NCI-H1048 (cell line): ENCODE results near the gene ARHGAP42.
"Not testable (repeated sequence)": the region's sequence is repeated elsewhere in the genome, so short reads cannot be mapped to it uniquely, and the experiment has no call there.

Experiments used
- DNase-seq: peaks from one replicate; lab custom pipeline; 2025; lab: John Stamatoyannopoulos, UW

Gene ARHGAP42

DNA sequence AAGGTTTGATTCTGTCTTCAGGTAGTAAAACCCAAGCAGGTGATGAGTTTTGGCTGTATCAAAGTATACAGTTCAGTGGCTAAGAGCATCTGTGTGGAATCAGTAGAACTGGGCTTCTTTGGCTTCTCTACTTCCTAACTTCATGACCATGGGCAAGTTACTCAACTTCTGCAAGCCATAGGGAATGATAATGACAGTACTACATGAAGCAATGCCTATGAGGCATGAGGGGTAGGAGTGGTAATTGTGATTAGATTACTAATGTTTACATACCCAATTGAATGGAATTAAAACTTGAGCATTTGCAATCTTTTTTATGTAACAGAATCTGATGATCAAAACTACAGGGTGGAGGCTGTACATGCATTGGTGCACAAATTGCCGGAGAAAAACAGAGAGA, 278.3 kb downstream of the ARHGAP42 start:
- no peak for DNase-seq

GRCh38 chr11:100966366-100966765, 279.3 kb downstream of the ARHGAP42 start:
- no peak for DNase-seq

DNA sequence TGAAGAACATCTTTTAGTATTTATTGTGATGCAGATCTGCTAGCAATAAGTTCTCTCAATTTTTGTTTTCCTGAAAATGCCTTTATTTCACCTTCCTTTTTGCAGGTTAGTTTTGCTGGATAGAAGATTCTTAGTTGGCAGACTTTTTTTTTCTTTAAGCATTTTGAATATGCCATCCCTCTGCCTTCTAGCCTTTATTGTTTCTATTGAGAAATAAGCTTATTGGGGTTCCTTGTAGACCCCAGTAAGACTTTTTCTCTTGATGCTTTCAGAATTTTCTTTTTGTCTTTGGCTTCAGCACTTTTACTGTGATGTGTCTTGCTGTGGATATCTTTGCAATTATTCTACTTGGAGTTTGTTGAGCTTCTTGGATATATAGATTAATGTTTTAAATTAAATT, 281.9 kb downstream of the ARHGAP42 start:
- no peak for DNase-seq

GRCh38 chr11:100970283-100971164, 283.4 kb downstream of the ARHGAP42 start:
- DNase-seq, result no peak

DNA sequence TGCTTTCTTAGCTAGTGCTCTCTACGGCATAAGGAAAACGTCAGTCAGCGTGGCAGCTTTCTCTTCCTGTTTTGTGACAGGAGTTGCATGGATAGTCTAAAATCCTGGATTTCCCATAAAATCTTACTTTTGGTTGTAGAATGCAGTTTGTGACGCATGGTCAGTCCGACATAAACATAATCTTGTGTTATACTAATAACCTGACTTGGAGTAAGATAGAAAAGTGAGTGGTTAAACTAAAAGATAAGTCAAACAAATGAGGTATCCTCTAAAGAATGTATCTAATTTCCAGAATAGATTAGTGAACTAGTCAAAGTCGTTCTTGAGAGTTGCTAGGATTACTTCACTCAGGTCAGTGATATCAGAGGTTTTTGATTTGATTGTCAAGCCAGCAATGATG, 285.0 kb downstream of the ARHGAP42 start:
- DNase-seq, result no peak

GRCh38 chr11:100978442-100978841, 291.4 kb downstream of the ARHGAP42 start:
- DNase-seq, result no peak

GRCh38 chr11:100978939-100979338, 291.9 kb downstream of the ARHGAP42 start:
- DNase-seq, result no peak

DNA sequence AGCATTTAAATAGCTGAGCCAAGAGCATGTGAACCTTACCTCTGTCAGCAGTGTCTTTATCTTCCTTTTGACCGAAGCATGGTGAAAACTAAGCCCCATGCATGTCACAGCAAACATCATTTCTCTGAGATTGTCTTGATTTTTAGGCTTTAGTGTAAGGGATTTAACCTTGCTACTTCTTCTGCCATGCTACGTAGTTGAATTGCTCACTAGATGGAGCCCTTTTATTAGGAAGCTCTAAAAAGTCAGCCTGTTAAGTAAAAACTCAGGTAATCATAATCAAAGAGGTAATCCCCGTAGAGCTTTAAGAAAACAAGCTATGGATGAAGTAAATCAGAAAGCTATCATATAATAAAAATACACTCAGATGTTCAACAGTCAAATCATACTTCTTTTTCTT, 293.1 kb downstream of the ARHGAP42 start:
- no peak for DNase-seq

- no peak for DNase-seq
Observed at GRCh38 chr11:100981196-100981824, 294.2 kb downstream of the ARHGAP42 start.

- no peak for DNase-seq
Observed at GRCh38 chr11:100984668-100985067, 297.6 kb downstream of the ARHGAP42 start.

DNA sequence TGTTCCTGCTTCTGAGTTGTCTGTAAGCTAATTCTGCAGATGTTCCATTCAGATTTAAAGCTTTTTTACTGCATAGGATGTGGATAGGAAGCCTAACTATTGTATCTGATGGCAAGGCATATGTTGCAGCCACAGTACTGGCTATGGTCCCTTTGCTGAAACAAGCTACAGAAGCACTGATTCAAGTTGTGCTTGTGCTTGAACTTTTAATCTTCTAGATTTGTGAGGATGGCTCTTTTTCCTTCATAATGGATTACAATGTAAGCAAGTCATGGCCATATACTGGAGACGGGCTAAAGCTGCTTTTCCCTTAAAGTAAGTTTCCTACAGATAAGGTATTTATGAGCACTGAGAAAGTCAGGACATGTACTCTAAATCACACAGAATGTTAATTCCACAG, 303.8 kb downstream of the ARHGAP42 start:
- DNase-seq, result no peak

DNA sequence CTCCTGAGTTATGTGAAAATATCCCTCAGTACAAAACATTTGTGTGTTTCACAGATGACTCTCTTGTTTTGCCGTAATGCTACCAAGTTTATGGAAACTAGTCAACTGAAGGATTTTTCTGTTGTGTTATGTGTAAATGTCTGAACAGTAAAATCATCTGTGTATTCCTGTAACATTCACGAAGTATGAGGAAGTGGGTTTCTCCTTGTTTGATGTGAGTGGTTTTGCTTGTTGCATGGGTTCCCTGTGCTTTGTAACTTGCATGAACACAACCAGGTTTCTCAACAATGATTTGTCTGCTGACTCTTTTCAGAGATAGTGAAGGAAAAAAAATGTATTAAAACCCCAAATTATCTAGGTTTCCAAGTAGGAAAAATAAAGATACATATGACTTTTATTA, 304.5 kb downstream of the ARHGAP42 start:
- no peak for DNase-seq

- no peak for DNase-seq
Observed at GRCh38 chr11:100994966-100995365, 307.9 kb downstream of the ARHGAP42 start.

DNA sequence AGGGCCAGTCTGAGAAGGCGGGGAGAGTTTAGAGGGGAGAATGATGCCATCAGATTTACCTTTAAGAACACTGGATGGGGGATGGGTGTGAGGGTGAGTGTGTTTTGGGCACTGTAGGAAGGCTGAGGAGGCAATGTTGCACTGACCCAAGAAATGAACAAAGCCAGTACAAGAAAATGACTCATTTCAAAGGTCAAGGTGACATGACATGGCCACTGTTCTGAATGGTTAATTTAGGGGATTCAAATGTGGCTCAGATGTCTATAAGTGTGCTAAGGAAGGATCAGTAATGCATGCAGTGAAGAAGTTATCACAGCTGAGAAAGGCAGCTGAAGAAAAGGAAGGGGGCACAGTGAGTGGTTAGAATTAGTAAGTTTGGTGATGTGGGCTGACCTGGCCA, 312.7 kb downstream of the ARHGAP42 start:
- no peak for DNase-seq

DNA sequence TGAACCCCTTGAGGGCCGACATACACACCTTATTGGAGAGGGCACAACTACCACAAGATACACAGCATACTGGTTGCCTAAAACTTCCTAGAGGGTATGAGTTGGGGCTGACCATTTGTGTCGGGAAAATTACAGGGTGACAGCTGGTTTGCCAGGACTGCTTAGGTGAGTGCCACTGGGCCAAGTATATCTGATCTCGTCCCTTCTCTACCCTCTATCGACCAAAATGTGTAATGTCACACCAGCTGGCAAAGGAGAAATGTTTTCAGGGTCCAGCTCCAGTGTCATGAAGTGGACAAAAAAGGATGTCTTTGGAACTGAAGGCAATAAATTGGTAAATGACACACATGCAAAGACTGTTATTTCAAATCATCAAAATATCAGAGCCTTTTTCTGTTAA, 316.4 kb downstream of the ARHGAP42 start:
- no peak for DNase-seq

- DNase-seq, result no peak
Observed at GRCh38 chr11:101008961-101009689, 322.0 kb downstream of the ARHGAP42 start.

GRCh38 chr11:101009690-101010055, 322.6 kb downstream of the ARHGAP42 start:
- DNase-seq, result no peak

DNA sequence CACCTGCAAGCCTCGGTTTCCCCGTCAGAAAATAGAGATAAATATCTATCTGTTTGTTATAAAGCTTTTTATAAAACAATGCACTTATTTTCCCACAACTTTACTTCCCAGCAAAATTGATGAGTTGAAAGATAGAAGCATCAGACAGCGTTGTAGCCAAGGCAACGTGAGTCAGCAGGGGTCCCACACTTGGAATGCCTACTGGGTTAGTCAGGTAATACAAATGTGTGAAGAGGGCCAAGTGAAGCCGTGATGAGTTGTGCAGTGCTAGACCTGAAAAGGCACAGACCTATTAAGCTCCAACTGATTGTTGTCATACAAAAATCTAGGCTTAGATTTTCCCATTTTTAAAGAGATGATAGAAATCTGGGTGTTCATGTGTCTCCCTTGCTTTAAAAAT, 323.8 kb downstream of the ARHGAP42 start:
- DNase-seq, result no peak

- DNase-seq, result no peak
Observed at GRCh38 chr11:101011881-101012280, 324.8 kb downstream of the ARHGAP42 start.

DNA sequence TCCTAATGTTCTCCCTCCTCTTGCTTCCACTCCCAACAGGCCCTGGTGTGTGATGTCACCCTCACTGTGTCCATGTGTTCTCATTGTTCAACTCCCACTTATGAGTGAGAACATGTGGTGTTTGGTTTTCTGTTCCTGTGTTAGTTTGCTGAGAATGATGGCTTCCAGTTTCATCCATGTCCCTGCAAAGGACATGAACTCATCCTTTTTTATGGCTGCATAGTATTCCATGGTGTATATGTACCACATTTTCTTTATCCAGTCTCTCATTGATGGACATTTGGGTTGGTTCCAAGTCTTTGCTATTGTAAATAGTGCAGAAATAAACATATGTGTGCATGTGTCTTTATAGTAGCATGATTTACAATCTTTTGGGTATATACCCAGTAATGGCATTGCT, 326.6 kb downstream of the ARHGAP42 start:
- DNase-seq, result not testable (repeated sequence)

DNA sequence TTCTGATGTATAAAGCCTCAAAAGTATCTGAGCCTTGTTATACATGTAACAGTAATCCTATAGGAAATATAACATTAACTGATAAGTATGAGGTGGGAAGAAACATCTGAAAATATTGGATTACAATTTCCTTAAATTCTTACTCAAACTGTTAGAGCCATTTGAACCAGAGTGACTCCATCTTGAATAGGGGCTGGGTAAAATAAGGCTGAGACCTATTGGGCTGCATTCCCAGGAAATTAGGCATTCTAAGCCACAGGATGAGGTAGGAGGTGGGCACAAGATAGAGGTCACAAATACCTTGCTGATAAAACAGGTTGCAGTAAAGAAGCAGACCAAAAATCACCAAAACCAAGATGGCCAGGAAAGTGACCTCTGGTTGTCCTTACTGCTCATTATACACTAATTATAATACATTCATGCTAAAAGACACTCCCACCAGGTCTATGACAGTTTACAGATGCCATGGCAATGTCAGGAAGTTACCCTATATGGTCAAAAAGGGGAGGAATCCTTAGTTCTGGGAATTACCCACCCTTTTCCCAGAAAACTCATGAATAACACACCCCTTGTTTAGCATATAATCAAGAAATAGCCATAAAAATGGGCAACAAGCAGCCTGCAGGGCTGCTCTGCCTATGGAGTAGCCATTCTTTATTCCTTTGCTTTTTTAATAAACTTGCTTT, 327.7 kb downstream of the ARHGAP42 start:
- no peak for DNase-seq

- no peak for DNase-seq
Observed at GRCh38 chr11:101019870-101020269, 332.8 kb downstream of the ARHGAP42 start.
